H1 (cell line): Measurements from ENCODE around the gene FAM209A. TPM values are rescaled to one million over a fixed set of nuclear protein-coding genes. Genes with fewer than 3 reads are reported as not detected.

Experiments used
- CHD2 ChIP-seq: IDR thresholded peaks from 2 replicates; pipeline ENCODE4 v1.6.1; 2012; ENCODE audit warnings: low read length, improper control_type of control experiment
- GTF2F1 ChIP-seq: IDR thresholded peaks from 2 replicates; pipeline ENCODE4 v1.6.1; 2012; ENCODE audit warnings: low read depth, low read length, improper control_type of control experiment, borderline replicate concordance
- MAX ChIP-seq: IDR thresholded peaks from 2 replicates; pipeline ENCODE4 v1.6.1; 2012; ENCODE audit warnings: inconsistent platforms
- TAF1 ChIP-seq: IDR thresholded peaks from 2 replicates; pipeline ENCODE4 v1.6.1; 2011; ENCODE audit warnings: mild to moderate bottlenecking, low read depth, low read length
- USF2 ChIP-seq: IDR thresholded peaks from 2 replicates; pipeline ENCODE4 v1.6.1; 2011; ENCODE audit warnings: low read length, improper control_type of control experiment
- polyA plus RNA-seq, 7 experiments: library from polyadenylated mRNA; depleted of rRNA in 3 of 7; stranded (reverse) in 5 of 7; unstranded in 2 of 7; fragments of >200 nt in 5 of 7; fragments of 200-250 nt in 2 of 7; gene quantifications; 1 replicate in 5 of 7; 2 replicates in 1 of 7; 4 replicates in 1 of 7; pipeline versions ENCODE4 v1.2.1 to v1.2.3, GENCODE V29; 2011 to 2013; ENCODE audit warnings: missing spikeins in 2 of 7, mixed read lengths in 2 of 7
- total RNA-seq: library from RNA; stranded (reverse); fragmentation: NEBNext Ultra II Directional; extraction: Animal tissue kit (Norgen Biotek cat#: 25700); gene quantifications from 2 replicates; pipeline ENCODE4 v1.2.1, GENCODE V29; 2021

Gene FAM209A
- total and polyA plus RNA-seq, 2 of the 8 experiments (the other 6 are each of a cell fraction or from before 2014, with no cell fraction given) = 0.15 TPM; not detected in 1

GRCh38 chr20:56570832-56571231 lies 46.3 kb downstream of the FAM209A start (continued):
- TF ChIP-seq MAX (no peak), TAF1 (no peak), CHD2 (no peak), GTF2F1 (no peak), USF2 (no peak)
